GM21825 (cell line): ENCODE measurements around the gene TCF7L2.

Source experiments
- ATAC-seq: cut with Tn5 transposase; IDR thresholded peaks from one replicate; pipeline ENCODE4 v1.9.1; 2021; ENCODE audit warnings: mild to moderate bottlenecking, moderate library complexity; ENCODE audit not compliant: unreplicated experiment

TCF7L2 gene

DNA sequence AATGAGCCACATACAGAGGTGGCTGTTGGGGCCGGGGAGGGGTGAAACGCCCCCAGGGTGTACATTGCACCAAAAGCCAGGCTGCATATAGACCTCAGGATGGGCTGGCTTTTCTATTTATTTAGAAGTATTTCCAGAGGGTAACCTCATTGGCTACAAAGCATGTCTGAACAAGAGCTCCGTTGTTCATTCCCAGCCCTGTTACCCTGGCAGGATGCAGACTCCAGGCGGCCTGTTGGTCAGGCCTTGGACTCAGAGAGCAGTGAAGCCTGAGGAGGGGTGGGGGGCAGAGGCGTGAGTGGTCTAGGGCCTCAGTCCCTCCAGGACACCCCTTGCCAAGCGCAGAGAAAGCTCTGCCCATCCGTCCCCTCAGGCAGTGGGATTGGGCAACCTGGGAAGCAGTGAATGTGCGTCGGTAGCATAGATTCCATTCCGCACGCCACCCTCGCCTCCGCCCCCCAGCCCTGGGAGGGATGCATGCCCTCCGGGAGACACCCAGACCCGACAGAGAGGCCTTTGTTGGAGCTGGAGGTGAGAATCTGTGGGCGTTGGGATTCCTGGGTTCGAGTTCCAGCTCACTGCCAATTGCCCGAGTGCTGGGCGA lies 41.9 kb downstream of the TCF7L2 start:
- ATAC-seq, result no peak

DNA sequence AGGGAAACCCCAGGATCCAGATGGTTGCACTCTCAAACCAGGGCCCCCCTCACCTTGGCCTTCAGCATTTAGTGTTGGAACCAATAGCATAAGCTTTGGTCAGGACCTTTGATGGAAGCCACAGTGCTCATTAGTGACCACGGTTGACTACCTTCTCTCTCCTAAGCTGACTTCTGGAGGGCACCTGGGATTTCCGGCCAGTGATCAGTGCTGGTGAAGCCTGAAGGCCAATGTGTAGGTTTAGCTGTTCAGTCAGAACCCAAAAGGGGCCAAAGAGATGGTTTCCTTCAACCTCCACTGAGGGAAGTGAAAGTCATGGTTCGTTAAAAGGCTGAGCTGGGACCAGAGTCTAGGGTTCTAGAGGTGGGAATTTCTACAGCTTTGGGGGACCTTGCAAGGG lies 46.4 kb downstream of the TCF7L2 start:
- no peak for ATAC-seq

DNA sequence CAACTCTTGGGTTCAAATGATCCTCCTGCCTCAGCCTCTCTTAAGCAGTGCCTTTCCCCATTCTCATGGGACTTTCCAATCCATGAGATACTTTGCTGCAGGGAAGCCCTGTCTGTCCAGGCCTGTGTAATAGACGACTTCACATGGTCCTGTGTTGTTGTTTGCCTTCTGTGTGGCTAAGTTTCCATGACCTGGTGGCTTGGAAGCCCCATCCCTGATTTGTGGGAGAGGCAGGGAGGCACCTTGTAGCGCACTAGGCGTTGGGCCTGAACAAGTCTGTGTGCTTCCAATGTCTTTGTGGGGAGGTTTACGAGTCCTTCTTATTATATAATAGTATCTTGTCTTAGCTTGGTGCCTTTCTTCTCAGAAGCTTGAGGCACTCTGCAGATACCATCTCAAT lies 49.1 kb downstream of the TCF7L2 start:
- ATAC-seq, result no peak

DNA sequence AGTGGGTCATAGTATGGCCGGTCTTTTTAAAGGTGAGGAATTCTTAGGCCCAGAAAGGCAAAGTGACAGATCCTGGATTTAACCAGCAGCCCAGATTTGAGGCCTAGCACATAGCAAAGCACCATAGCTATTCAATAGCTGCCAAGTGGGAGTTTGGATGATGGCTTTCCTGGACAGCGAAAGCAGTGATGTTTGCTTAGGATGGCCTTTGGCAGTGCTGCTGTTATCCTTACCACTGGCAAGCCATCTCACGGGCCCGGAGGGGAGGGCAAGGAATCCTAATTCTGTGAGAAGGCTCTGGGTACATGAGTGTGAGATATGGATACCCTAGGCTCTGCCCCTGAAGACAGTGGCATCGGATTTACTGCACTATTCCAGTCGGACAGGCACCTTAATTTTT lies 50.4 kb downstream of the TCF7L2 start:
- no peak for ATAC-seq

DNA sequence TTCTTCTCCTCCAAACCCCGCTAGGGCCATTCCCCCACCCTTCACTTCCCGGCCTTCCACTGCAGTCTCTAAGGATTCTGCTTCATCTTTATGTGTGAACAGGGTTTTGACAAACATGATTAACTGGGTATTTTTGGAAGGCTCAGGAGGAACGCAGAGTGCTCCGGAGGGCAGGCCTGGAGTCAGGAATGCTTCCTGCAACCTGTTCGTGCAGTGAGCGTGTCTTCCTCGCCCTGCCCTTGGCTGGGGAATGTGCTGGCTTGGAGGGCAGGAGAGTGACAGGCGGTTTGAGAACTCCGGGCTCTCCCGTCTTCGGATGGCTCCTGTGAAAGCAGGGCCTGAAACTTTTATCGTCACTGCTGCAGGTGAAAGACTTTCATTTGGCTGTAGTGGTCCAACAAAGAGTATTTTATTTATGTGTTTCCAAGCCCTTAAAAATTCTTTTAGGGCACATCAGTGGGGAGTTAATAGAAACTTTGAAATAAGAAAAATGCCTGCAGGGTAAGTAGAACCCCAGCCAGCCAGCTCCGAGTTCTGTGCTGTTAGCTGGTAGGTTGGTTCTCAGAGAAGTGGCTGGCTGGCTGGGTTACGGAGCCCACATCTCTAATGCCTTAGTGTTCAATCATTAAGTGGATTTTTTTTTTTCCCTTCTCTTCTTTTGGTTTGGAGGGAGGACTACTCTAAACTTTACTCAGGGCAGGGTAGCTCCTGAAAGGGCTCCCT lies 51.0 kb downstream of the TCF7L2 start:
- no peak for ATAC-seq

DNA sequence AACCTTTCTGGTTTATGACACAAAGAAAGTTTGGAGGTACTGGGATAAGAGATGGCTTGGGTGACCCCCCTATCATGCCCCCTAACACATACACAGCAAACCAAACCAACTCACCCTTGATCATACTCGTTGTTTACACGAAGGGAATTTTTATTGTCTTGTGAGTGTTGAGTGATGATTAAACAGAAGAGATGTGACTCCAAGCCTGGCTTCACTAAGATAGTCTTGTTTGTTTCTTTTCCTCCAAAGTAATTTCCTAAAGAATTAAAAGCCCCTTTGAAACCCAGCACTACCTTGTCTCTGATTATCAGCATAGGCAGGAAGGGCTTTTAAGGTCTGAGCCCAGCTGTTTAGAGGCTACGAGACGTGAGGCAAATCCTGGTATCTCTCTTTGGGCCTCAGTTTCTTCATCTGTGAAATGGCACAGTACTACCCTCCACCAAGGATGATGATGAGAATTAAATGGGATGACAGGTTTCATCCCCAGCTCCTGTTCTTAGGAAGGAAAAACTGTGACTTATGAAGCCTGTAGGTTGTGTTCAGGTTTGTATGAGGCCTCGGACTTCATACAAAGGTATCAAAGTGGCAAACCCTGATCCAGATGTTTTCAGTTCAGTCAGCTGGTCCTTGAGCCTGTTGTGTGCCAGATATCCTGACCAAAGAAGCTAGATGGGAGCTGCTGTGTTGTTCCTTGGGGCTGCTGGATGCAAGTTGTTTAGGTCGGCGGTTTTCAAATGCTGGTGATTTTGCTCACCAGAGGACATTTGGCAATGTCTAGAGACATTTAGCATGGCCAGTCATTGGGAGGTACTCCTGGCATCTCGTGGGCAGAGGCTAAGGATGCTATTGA lies 51.8 kb downstream of the TCF7L2 start:
- no peak for ATAC-seq

DNA sequence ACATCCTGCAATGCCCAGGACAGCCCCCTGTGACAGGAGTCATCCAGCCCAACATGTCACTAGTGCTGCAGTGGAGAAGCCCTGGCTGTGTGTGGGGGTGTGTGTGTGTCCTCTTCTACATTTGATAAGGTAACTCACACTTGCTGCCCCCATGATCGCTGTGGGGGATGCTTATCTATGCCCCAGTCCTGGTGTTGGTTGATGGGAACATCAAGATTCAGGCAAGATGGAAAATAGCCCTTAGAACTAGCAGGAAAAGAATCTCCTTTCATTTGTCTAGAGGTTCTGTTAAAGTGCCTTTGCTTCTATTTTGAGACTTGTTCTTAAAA lies 52.4 kb downstream of the TCF7L2 start:
- no peak for ATAC-seq

DNA sequence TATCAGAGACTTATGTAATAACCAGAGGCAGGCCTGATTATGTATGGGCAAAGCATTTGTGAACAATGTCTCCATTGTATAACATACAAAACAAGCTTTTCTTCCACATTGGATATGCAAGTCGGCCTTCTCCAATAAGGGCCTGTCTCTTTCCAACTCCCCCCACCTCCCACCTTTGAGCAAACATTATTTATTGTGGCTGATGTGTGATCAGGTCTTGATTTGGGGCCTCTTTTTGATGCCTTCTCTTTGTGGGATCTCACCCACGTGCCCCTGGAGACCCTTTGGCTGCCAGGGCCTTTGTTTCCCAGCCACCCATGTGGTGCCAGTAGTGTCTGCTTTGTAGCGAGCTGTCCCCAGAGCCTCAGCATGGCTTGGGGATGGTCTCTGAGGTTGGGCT lies 53.0 kb downstream of the TCF7L2 start:
- no peak for ATAC-seq

DNA sequence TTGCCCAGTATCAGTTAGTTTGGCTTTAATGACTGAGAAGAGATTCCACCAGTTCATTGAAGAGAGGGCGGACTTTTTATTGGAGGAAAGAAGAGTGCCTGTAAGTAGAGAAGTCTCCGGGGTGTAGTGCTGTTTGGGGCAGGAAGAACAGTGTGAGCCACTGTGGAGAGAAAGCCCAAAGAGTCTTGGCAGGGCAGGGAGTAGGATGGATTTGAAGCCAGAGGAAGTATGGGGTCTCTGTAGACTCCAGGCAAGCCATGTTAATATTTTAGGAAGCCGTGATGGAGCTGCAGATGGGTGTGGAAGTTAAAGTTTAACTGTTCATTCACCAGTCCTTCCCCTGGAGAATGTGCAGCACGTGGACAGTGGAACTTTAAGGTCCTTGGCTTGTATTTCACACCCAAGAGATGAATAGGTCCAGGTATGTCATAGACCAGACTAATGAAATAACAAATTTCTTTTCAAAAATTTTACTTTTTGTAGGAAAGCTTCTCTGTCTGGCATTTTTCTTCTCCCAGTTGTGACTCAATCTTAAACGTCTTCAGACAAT lies 54.1 kb downstream of the TCF7L2 start:
- no peak for ATAC-seq

DNA sequence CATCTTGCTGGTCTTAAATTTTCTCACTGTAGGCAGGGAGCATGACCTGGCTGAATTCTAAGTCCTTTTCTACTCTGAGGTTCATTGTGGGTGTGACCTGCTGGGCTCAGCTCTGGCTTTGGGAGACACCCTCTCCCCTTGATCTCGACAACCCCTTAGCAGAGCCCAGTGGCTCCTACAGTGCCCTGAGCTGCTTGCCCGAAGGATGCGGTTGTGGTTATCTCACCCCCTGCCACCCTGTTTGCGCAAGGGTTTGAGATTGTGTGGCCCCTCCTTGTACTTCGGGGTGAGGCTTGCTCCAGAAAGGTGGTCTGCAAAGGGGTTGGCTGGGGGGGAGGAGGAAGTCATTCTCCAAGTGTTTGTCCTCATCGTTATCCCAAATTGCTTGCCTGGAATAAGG lies 55.3 kb downstream of the TCF7L2 start:
- no peak for ATAC-seq

DNA sequence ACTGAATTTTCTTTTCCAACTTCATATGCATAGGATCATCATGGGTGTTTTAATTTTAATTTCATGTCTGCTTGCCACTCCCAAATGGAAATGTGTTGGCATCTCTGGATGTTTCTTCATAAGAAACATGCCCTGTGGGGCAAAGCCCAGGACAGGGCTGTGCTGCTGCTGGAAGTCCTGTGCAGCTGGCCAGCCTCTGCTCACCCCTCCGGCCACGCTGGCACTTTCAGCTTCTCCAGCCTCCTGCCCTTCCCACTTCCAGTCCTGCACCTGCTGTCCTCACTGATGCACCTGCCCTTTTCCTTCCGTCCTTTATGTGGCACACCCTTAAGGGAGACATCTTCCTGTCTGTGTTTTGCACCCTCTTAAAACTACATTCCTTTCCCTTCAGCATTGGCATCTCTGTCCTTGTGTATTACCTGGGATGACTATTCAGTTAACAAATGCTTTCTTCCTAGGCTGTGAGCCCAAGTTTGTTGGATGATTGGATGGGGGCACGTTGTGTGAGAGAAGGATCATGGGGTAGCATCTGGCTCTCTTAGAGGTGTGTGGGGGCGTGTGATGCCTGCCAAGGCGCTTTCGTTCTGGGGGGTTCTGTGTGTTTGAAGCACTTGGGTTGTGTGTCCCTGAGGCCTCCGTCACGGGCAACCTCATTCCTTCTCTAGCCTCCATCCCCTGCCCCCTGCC lies 56.8 kb downstream of the TCF7L2 start:
- no peak for ATAC-seq

DNA sequence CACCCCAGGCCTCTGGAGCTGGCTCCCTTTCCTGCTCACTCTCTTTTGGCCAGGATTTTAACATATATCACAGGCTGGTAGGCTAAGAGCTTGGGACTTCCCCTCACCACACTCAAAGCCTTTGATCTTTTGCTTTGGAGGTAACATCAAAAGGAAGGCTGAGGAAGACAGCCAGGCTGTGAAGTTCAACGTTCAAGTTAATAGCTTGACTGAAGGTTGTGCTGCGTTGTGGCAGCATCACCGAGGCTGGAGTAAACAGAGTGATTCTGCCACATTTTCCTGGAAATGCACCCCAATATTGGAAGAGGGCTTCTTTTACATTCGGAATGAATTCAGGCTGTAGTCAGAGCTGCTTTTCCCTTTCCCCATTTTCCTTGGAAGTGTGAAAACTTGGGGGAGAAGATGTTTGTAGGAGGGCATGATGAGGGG lies 57.3 kb downstream of the TCF7L2 start:
- no peak for ATAC-seq

DNA sequence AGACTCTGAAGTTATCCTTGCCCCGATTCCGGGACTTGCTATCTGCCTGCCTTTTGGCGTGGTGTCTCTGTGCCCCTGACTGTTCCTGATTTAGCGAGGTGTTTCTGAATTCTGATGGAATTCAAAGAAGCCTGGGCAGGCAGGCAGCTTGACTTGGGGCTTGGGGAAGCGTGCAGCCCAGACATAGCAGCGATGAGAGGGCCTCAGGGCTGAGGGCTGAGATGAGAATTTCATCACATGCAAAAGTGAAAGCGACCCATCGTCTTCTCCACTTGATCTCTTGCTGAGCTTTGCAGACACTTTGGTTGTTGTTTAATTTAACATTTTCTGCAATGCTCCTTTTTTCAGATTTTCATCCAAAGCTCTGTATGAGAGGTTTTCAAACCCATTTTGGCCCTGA lies 57.8 kb downstream of the TCF7L2 start:
- ATAC-seq, result no peak

DNA sequence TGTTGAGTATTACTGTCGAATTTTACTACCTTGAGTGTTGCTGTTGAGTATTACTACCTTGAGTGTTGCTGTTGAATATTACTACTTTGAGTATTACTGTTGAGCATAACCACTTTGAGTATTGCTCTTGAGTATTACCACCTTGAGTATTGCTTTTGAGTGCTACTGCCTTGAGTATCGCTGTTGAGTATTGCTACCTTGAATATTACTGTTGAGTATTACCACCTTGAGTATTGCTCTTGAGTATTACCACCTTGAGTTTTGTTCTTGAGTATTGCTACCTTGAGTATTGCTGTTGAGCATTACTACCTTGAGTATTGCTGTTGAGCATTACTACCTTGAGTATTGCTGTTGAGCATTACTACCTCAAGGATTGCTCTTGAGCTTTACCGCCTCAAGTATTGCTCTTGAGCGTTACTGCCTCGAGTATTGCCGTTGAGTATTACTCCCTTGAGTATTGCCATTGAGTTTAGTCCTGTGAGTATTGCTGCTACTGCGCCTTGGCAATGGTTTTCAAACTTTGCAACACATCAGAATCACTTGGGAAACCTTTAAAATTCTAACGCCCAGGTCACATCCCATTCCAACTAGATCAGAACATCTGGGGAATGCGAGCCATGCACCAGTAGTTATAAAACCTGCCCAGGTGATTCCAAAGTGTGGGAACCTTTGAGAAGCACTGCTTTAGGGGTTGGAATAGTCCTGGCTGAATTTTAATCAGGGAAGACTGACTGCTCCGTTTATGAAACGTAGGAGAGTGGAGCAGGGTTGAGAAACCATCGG lies 61.7 kb downstream of the TCF7L2 start:
- ATAC-seq, result no peak

DNA sequence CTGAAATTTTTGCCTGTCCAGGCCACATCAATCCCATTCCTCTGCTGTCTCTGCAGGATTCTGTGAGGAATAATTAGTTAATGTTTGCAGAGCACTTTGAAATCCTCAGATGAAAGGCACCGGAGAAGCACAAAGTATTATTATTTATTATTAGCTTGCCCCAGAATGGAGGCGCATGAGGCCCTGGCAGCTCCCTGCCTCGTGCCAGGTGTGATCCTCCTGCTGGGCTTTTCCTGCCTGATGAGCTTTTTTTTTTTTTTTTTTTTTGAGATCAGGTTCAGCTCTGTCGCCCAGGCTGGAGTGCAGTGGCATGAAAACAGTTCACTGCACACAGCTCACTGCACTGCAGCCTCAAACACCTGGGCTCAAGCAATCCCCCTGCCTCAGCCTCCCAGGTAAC lies 65.2 kb downstream of the TCF7L2 start:
- no peak for ATAC-seq

DNA sequence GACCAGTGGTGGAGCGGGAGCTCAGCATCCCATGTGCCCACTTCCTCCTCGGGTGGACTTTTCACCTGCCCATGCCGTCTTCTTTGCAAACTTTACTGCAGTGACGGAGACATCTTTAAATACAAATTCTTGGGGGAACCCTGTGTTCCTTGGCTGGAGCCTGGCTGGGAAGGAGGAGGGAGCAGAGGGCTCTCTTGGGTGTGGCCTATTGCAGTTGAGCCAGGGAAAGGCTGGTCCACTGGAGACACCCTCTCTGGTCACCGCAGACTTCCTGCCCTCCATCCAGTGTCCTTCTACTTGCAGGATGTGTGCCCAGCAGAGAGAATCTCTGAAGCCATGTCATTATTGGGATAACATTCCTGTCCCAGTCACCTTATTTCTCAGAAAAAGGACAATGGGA lies 67.3 kb downstream of the TCF7L2 start:
- ATAC-seq, result no peak

DNA sequence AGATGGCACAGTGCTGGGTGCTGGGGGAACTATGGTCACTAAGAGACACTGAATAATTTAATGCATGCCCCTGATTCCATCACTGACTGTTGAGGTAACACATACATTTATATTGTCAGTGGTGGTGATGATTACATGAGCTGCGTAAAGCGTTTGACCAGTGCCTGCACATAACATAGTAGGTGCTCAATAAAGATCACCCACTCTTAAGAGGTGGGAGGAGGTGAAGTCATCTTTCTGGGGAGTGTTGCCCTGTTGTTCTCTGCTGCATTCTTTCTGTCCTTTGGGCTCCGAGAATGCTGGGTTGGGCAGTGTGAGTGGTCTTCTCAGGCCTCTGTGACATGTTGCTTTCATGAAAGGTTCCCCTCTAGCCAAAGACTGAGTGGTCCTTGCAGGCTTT lies 68.0 kb downstream of the TCF7L2 start:
- ATAC-seq, result no peak

DNA sequence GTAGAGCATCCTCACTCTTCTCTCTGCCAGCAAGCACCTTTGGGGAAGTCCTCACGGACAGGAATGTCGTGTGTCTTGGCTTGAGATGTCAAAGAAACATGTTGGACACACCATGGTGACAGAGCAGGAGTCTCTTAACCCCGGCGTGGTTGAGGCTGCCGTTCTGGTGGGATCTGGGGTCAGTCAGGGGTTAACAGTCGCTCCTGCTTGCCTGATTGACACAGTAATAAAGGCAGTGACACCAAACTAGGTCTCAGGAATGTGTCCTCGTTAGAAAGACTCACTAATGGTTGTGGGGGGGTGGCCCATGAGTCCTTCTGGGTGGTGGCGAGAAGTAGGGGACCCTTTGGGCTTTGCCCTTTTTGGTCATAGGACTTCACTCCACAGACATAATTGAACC lies 69.0 kb downstream of the TCF7L2 start:
- no peak for ATAC-seq

DNA sequence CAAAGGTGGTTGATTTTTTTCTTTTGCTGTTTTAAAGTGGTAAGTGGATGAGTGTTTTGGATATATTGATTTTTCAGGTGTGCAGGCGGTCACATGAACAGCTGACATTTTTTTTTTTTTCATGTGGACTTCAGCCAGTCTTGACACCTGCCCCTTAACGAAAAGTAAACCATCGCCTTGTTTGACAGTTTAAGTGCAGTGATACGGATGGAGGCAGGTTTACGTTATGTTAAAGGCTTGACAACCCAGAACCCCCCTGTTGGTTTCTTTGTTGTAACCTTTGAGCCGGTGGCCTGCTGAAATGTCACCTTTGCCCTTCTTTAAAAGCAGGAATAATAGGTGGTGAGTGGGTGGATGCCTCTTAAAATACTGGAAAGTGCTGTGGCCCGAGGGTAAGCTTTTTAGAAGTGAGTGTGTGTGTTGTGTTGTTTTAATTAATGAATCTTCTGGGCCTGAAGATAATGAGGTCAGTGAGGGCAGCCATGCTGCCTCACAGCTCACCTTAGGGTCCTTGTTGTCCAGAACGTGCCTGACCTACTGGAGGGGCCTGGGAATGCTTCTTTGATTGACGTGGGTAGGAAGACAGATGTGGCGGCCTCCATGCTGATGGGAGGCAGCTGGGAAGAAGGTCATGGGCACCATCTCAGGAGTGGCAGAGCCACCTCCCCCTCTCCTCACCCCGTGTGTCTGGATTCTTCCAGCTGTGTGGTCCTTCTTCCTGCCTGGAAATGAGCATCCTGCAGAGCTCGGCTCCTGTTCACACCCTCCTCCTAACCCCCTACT lies 69.8 kb downstream of the TCF7L2 start:
- no peak for ATAC-seq

DNA sequence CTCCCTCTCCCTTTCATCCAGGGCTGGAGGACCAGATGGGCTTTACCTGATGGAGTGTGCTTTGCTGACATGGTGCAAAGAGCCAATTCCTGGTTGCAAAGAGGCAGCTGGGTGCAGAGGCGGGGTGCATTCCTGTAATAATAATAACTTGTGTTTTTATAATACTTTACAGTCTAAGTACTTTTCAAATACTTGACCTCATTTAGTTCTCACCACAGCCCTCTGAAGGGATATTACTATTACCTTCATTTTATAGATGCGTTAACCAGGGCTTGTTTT lies 70.4 kb downstream of the TCF7L2 start:
- no peak for ATAC-seq
